ENCODE measurements around the gene CA14. TPM values are rescaled to one million over a fixed set of nuclear protein-coding genes. Genes with fewer than 3 reads are reported as not detected.
"Not testable (repeated sequence)": the region's sequence is repeated elsewhere in the genome, so short reads cannot be mapped to it uniquely, and the experiment has no call there.

CA14 gene
- total RNA-seq, 1 donor from 2014 or later, result 0.28 TPM

- no peak for ATAC-seq
These were observed 20.9 kb upstream of the CA14 start for GRCh38 chr1:150236614-150237100.

- not testable (repeated sequence) for ATAC-seq
These were observed 20.4 kb upstream of the CA14 start for GRCh38 chr1:150237176-150237575.

GRCh38 chr1:150237746-150238145, 19.8 kb upstream of the CA14 start:
- ATAC-seq, result no peak

- ATAC-seq, result no peak
These were observed 14.6 kb upstream of the CA14 start for GRCh38 chr1:150243003-150243402.

- ATAC-seq, result no peak
These were observed 7.6 kb upstream of the CA14 start for GRCh38 chr1:150249936-150250335.

- ATAC-seq, result no peak
These were observed 1.4 kb upstream of the CA14 start for GRCh38 chr1:150256198-150256553.

GRCh38 chr1:150256554-150257341, 826 bp upstream of the CA14 start:
- ATAC-seq, result no peak

- ATAC-seq, result no peak
These were observed 1.6 kb downstream of the CA14 start for GRCh38 chr1:150259217-150259616.

- peak; percentile 42 for ATAC-seq
These were observed 2.4 kb downstream of the CA14 start for GRCh38 chr1:150259758-150260669.

GRCh38 chr1:150261367-150261766, 3.8 kb downstream of the CA14 start:
- ATAC-seq, result no peak

GRCh38 chr1:150262388-150263320, 5.1 kb downstream of the CA14 start:
- ATAC-seq, result peak; percentile 35

GRCh38 chr1:150263549-150263948, 6.0 kb downstream of the CA14 start:
- ATAC-seq, result no peak

- no peak for ATAC-seq
These were observed 10.3 kb downstream of the CA14 start for GRCh38 chr1:150267896-150268295.

- ATAC-seq, result peak; percentile 84
These were observed 10.7 kb downstream of the CA14 start for GRCh38 chr1:150268340-150268704.

GRCh38 chr1:150268705-150269403, 11.3 kb downstream of the CA14 start, which contains the start of gene APH1A:
TSS of gene APH1A (minus strand) at chr1:150269016. CDS start at chr1:150268810, 206 bp downstream.
- ATAC-seq, result peak; percentile 97

- ATAC-seq, result no peak
These were observed 11.9 kb downstream of the CA14 start for GRCh38 chr1:150269451-150269850.

- no peak for ATAC-seq
These were observed 13.9 kb downstream of the CA14 start for GRCh38 chr1:150271291-150271959.

GRCh38 chr1:150273311-150273710, 15.7 kb downstream of the CA14 start:
- ATAC-seq, result no peak

- no peak for ATAC-seq
These were observed 22.6 kb downstream of the CA14 start for GRCh38 chr1:150280138-150280707.

GRCh38 chr1:150281221-150281757, 23.7 kb downstream of the CA14 start:
- ATAC-seq, result peak; percentile 54
